Measurements from ENCODE around the gene NANP. TPM values are rescaled to one million over a fixed set of nuclear protein-coding genes. Genes with fewer than 3 reads are reported as not detected.
"Not testable (repeated sequence)": the region's sequence is repeated elsewhere in the genome, so short reads cannot be mapped to it uniquely, and the experiment has no call there.

Gene NANP
- total RNA-seq, 2 donors from 2014 or later = 4.8 to 8.1 TPM

- Mint-ChIP-seq H3K9me3 (no peaks in the 10 kb centered on the region), H3K4me1 (ENCODE audit: low read depth in 2 of 2) (peaks cover 0 to 6% of the 10 kb centered on the region in 2 donors), H3K27me3 (peaks cover 10% of the 10 kb centered on the region in 2 donors), H3K27ac (no peak overlapping the region), H3K4me3 (no peak overlapping the region), H3K36me3 (no peaks in the 10 kb centered on the region)
- no peak for ATAC-seq
- no peak for DNase-seq (ENCODE audit: low spot score)
These were observed 23.2 kb downstream of the NANP start for GRCh38 chr20:25600632-25601031.

- no peaks in the 10 kb centered on the region for H3K9me3 Mint-ChIP-seq
- H3K27ac Mint-ChIP-seq = no peak overlapping the region
- DNase-seq (ENCODE audit: low spot score) (no peak), ATAC-seq (no peak)
- peaks cover 0 to 9% of the 10 kb centered on the region in 2 donors for H3K27me3 Mint-ChIP-seq
- H3K36me3 Mint-ChIP-seq = no peaks in the 10 kb centered on the region
- H3K4me1 Mint-ChIP-seq (ENCODE audit: low read depth in 2 of 2) = no peaks in the 10 kb centered on the region
- H3K4me3 Mint-ChIP-seq = no peak overlapping the region
These were observed 31.5 kb downstream of the NANP start for GRCh38 chr20:25592135-25592852.

- ATAC-seq; DNase-seq (ENCODE audit: low spot score); H3K9me3 Mint-ChIP-seq; H3K4me1 Mint-ChIP-seq (ENCODE audit: low read depth in 2 of 2); H3K4me3 Mint-ChIP-seq; H3K27me3 Mint-ChIP-seq; H3K27ac Mint-ChIP-seq; H3K36me3 Mint-ChIP-seq: not testable (repeated sequence)
These were observed 33.0 kb downstream of the NANP start for GRCh38 chr20:25590778-25591177.

DNA sequence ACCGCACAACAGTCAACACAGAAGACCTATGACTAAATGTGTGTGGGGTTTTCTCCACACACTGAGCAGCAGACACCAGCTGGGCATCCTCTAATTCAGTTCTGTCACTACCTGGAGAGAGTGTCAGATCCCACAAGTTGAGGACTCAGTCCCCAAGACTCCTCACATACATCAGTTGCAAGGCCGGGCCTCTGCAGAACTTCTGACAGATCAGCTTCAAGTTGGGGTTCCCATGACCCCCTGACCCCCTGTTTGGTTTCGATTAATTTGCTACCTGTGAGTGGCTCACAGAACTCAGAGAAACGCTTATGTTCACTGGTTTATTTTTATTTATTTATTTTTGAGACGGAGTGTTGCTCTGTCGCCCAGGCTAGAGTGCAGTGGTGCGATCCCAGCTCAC is 35.3 kb downstream of the NANP start:
- Mint-ChIP-seq H3K27ac (no peak overlapping the region), H3K36me3 (no peaks in the 10 kb centered on the region), H3K9me3 (no peaks in the 10 kb centered on the region), H3K27me3 (peaks cover 3 to 9% of the 10 kb centered on the region in 2 donors), H3K4me3 (no peak overlapping the region), H3K4me1 (ENCODE audit: low read depth in 2 of 2) (peaks cover 4 to 5% of the 10 kb centered on the region in 2 donors)
- ATAC-seq (no peak), DNase-seq (ENCODE audit: low spot score) (no peak)

DNA sequence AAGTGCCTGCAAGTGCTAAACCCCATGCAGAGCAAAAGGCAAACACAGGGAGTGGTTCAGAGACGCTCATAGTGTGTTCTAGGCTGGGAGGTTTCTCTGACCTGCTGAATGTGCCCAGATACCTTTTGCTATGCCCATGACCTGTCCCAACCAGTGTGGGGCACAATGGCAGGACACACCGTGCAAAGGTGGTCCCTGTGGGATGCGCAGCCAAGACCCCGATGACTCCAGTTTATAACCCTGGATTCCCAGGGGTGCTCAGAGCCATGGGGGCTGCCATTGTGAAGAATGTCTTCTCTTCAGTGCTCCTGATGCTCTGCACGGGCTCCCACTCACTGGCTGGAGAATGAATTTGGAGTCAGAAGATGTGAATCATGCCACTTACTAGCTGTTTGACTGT is 36.3 kb downstream of the NANP start:
- Mint-ChIP-seq H3K27ac (no peak overlapping the region), H3K9me3 (no peaks in the 10 kb centered on the region), H3K36me3 (no peaks in the 10 kb centered on the region), H3K4me1 (ENCODE audit: low read depth in 2 of 2) (peaks cover 4 to 5% of the 10 kb centered on the region in 2 donors), H3K4me3 (no peak overlapping the region), H3K27me3 (peaks cover 12 to 13% of the 10 kb centered on the region in 2 donors)
- ATAC-seq = no peak
- DNase-seq (ENCODE audit: low spot score) = no peak

DNA sequence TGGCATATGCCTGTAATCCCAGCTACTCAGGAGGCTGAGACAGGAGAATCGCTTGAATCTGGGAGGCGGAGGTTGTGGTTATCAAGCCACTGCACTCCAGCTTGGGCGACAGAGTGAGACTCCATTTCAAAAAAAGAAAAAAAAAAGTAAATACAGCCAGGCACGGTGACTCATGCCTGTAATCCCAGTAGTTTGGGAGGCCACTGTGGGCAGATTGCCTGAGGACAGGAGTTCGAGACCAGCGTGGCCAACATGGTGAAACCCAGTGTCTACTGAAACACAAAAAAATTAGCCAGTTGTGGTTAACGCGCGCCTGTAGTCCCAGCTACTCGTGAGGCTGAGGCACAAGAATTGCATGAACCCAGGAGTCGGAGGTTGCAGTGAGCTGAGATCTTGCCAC is 36.9 kb downstream of the NANP start:
- no peak for ATAC-seq

DNA sequence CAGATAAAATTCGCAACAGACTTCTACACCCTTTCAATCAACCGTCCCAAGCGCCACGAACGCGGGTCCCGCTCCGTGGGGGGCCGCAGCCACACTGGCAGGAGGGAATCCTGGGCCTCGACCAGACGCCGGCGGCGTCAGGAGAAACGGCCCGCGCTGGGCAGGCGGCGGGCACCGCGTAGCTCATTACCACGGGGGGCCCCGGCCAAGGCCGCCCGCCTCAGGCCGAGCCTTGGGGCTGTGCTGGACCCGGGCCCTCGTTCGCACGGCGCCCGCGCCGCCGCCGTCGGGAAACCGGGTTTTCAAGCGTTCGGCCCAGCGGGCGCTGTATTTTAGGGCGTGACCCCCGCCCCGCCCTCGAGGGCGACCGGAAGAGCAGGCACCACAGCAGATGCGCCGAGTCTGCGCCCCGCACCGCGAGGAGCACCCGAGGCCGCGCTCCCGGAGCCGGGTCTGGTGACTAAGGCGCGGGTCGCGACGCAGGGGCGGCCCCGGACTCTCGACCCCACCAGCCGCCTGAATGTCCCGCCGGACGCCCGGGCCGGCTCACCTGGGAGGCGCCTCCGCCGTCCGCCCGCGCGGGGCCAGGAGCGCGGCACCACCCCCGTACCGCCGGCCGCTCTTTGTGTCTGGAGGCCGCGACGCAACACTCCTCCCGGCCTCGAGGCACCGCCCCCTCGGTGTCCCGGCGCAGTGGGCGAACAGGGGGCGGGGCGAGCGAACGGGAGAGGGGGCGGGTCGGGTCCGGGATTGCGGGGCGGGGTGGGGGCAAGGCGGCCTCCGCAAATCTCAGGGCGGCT is 38.7 kb downstream of the NANP start, which contains the start of gene NINL:
TSS of gene NINL (minus strand) at position 627 of the 800 bp plus-strand sequence. CDS start 58,944 bp downstream, outside the sequence.
- peak within 1 kb of the TSS; percentile 73 for H3K4me3 Mint-ChIP-seq
- peaks cover 4 to 5% of the 10 kb centered on the region in 2 donors for H3K4me1 Mint-ChIP-seq (ENCODE audit: low read depth in 2 of 2)
- H3K9me3 Mint-ChIP-seq = no peaks in the 10 kb centered on the region
- peaks cover 13 to 16% of the 10 kb centered on the region in 2 donors for H3K27me3 Mint-ChIP-seq
- no peaks in the 10 kb centered on the region for H3K36me3 Mint-ChIP-seq
- DNase-seq (ENCODE audit: low spot score) = peak; percentile 65
- ATAC-seq = peak; percentile 85 to 89
- H3K27ac Mint-ChIP-seq = no peak within 1 kb of the TSS

More for the DNA sequence above, 36.9 kb downstream of the NANP start:
- Mint-ChIP-seq H3K4me1 (ENCODE audit: low read depth in 2 of 2) (peaks cover 4 to 5% of the 10 kb centered on the region in 2 donors), H3K36me3 (no peaks in the 10 kb centered on the region), H3K4me3 (no peak overlapping the region), H3K27me3 (peaks cover 13 to 16% of the 10 kb centered on the region in 2 donors), H3K9me3 (no peaks in the 10 kb centered on the region), H3K27ac (no peak overlapping the region)
- no peak for DNase-seq (ENCODE audit: low spot score)

DNA sequence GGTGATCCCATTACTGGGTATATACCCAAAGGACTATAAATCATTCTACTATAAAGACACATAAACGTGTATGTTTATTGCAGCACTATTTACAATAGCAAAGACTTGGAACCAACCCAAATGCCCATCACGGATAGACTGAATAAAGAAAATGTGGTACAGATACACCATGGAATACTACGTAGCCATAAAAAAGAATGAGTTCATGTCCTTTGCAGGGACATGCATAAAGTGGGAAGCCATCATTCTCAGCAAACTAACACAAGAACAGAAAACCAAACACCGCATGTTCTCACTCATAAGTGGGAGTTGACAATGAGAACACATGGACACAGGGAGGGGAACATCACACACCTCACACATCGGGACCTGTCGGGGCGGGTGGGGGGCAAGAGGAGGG is 40.2 kb downstream of the NANP start:
- not testable (repeated sequence) for H3K27ac Mint-ChIP-seq; H3K4me1 Mint-ChIP-seq (ENCODE audit: low read depth in 2 of 2); ATAC-seq; DNase-seq (ENCODE audit: low spot score); H3K9me3 Mint-ChIP-seq; H3K36me3 Mint-ChIP-seq
- H3K4me3 Mint-ChIP-seq = peak overlapping the region; percentile 62
- H3K27me3 Mint-ChIP-seq = peaks cover 15 to 16% of the 10 kb centered on the region in 2 donors

GRCh38 chr20:25580711-25581110 is 43.1 kb downstream of the NANP start:
- Mint-ChIP-seq H3K4me3 (no peak overlapping the region), H3K27me3 (peaks cover 16 to 18% of the 10 kb centered on the region in 2 donors), H3K4me1 (ENCODE audit: low read depth in 2 of 2) (peaks cover 5 to 6% of the 10 kb centered on the region in 2 donors), H3K9me3 (no peaks in the 10 kb centered on the region), H3K27ac (no peak overlapping the region), H3K36me3 (no peaks in the 10 kb centered on the region)
- no peak for ATAC-seq
- no peak for DNase-seq (ENCODE audit: low spot score)

DNA sequence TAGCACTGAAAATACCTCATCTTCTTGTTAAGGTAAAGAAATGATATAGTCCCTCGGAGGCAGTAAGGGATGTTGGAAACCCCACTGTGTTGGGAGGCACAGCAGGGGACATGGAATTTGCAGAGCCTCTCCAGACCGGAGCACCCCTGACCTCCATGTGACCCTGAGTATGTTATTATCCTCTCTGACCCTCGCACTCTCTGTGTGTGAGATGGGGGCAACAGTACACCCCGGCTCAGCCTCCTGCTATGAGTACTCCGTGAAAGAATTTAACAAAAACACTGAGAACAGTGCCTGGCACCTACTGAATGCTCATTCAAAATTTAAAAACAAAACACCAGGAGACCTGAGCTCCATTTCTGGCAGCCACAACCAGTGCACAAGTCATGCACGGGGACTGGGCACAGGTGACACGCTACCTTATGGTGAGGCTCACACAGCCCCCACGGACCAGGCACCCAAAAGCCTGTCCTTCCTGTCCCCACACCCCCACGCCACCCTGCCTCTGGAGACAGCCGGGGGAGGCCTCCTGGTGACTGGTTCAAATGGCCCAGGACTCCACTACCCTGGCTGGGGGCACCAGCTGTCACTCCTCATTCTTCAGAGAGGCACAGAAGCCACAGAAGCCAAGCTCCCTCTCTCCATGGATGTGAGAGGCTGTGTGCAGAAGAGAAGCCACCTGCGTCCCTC is 44.6 kb downstream of the NANP start:
- H3K4me3 Mint-ChIP-seq = no peak overlapping the region
- H3K27me3 Mint-ChIP-seq = peaks cover 16% of the 10 kb centered on the region in 2 donors
- DNase-seq (ENCODE audit: low spot score) (no peak), ATAC-seq (no peak)
- H3K27ac Mint-ChIP-seq = no peak overlapping the region
- no peaks in the 10 kb centered on the region for H3K36me3 Mint-ChIP-seq
- H3K4me1 Mint-ChIP-seq (ENCODE audit: low read depth in 2 of 2) = peaks cover 0 to 3% of the 10 kb centered on the region in 2 donors
- H3K9me3 Mint-ChIP-seq = no peaks in the 10 kb centered on the region

DNA sequence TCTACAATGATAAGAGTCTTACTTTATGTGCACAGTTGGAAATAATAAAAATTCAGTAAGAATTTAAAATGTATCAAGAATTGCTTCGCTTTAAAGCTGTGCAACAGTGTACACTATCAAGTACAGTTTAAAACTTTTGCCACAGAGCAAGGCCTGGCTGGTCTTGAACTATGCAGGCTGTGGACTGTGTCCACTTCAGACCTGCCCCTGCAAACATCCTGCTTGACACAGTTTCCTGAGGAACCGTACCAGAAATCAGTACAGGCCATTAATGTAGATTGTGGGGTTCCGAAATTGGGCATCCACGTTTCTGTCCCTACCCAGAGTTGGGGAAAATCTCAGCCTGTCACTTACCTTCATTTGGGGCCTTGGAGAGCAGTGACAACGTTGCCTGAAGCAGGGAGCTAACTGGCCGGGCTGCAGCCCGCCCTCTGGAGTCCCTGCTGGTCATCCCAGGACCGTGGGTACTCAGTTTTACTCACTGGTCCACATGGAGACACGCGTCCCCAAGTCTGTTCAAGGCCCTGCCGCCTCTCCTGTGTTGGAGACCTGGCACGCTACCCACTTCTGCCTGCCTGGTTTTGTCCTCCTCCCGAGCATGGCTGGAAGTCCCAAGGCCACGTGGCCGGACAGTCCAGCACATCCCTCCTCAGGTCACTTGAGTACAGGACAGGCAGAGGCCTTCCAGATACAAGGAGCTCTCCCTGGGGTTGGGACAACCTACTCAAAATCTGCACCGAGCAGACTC is 46.9 kb downstream of the NANP start:
- H3K4me3 Mint-ChIP-seq = no peak overlapping the region
- H3K36me3 Mint-ChIP-seq = no peaks in the 10 kb centered on the region
- H3K27me3 Mint-ChIP-seq = peaks cover 0 to 7% of the 10 kb centered on the region in 2 donors
- DNase-seq (ENCODE audit: low spot score) = no peak
- ATAC-seq = no peak
- no peak overlapping the region for H3K27ac Mint-ChIP-seq
- peaks cover 0 to 3% of the 10 kb centered on the region in 2 donors for H3K4me1 Mint-ChIP-seq (ENCODE audit: low read depth in 2 of 2)
- H3K9me3 Mint-ChIP-seq = no peaks in the 10 kb centered on the region

- Mint-ChIP-seq H3K36me3 (no peaks in the 10 kb centered on the region), H3K4me1 (ENCODE audit: low read depth in 2 of 2) (peaks cover 0 to 3% of the 10 kb centered on the region in 2 donors), H3K9me3 (no peaks in the 10 kb centered on the region), H3K4me3 (no peak overlapping the region), H3K27me3 (peaks cover 0 to 4% of the 10 kb centered on the region in 2 donors), H3K27ac (no peak overlapping the region)
- DNase-seq (ENCODE audit: low spot score) = no peak
- ATAC-seq = no peak
These were observed 49.4 kb downstream of the NANP start for GRCh38 chr20:25574411-25574810.
